GM12865 (cell line): ENCODE results near the gene PGBD2.

Source experiments
- DNase-seq: peaks from one replicate; pipeline ENCODE4 v3.0.0; 2010; ENCODE audit warnings: low read depth
- H3K4me3 ChIP-seq: 2 replicates; pipeline ENCODE4 v1.5.1; 2011; ENCODE audit warnings: mild to moderate bottlenecking, low read depth, low read length, control low read depth
- CTCF ChIP-seq: IDR thresholded peaks from 2 replicates; pipeline ENCODE4 v1.5.1; 2011; ENCODE audit warnings: low read length, control low read depth, low read depth, inconsistent platforms; ENCODE audit not compliant: insufficient read depth; ENCODE audit errors: missing control alignments

The PGBD2 gene

GRCh38 chr1:248901578-248901977 lies 4.5 kb upstream of the PGBD2 start:
- no peak overlapping the region for H3K4me3 ChIP-seq
- TF ChIP-seq CTCF: no peak
- DNase-seq: no peak

- DNase-seq: no peak
- H3K4me3 ChIP-seq: no peak overlapping the region
- TF ChIP-seq CTCF: no peak
Observed at GRCh38 chr1:248904437-248905216, 1.4 kb upstream of the PGBD2 start.

DNA sequence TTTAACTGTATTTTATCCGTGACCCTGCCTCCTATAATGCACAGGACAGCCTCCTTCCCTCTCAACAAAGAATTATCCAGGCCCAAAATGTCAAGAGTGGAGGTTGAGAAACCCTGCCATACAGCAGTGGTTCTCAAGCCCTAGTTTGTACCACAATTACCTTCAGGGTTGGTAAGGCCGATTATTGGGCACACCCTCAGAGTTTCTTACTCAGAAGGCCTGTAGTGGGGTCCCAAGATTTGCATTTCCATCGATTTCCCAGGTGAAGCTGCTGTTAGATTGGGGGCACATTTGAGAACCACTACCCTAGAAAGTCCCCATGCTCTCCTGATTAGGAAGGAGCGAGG lies 400 bp upstream of the PGBD2 start:
- no peak for DNase-seq
- peak overlapping the region; percentile 67 for H3K4me3 ChIP-seq
- TF ChIP-seq CTCF: no peak

DNA sequence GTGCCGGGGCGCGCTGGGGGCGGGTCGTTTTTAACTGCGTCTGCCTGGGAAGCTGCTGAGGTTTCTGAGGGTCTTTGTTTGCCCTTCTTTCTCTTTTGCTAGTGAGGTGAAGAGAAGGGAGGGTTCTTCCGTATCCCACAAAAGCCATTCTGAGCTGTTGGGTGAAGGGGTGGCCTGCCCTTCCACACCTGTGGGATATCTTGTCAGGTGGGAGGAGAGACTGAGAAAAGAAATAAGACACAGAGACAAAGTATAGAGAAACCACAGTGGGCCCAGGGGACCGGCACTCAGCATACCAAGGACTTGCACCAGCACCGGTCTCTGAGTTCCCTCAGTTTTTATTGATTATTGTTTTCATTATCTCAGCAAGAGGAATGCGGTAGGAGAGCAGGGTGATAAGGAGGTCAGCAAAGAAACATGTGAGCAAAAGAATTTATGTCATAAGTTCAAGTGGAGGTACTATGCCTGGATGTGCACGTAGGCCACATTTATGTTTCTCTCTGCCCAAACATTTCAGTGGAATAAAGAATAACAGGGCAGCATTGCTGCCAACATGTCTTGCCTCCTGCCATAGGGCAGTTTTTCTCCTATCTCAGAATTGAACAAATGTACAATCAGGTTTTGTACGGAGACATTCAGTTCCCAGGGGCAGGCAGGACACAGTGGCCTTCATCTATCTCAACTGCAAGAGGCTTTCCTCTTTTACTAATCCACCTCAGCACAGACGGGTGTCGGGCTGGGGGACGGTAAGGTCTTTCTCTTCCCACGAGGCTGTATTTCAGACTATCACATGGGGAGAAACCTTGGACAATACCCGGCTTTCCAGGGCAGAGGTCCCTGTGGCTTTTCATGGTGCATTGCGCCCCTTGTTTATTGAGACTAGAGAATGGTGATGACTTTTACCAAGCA lies 972 bp downstream of the PGBD2 start:
- H3K4me3 ChIP-seq: peak overlapping the region; percentile 70
- no peak for DNase-seq
- TF ChIP-seq CTCF: no peak

GRCh38 chr1:248910761-248911160 lies 4.7 kb downstream of the PGBD2 start:
- TF ChIP-seq CTCF: no peak
- no peak for DNase-seq
- H3K4me3 ChIP-seq: no peak overlapping the region

- no peak for TF ChIP-seq CTCF
- no peak for DNase-seq
- no peak overlapping the region for H3K4me3 ChIP-seq
Observed at GRCh38 chr1:248913933-248914332, 7.9 kb downstream of the PGBD2 start.
